Neuron (in vitro differentiated cells): ENCODE measurements around the gene UBE2E1.
"Not testable (repeated sequence)": the region's sequence is repeated elsewhere in the genome, so short reads cannot be mapped to it uniquely, and the experiment has no call there.

Experiments
- H2AFZ ChIP-seq: one replicate; pipeline ENCODE4 v1.6.1; 2013; ENCODE audit warnings: low read depth, mild to moderate bottlenecking, inconsistent platforms, low read length, moderate library complexity
- H3K27me3 ChIP-seq: one replicate; pipeline ENCODE4 v1.6.1; 2013; ENCODE audit warnings: low read length; ENCODE audit not compliant: insufficient read depth
- H3K36me3 ChIP-seq: one replicate; pipeline ENCODE4 v1.6.1; 2013; ENCODE audit warnings: low read length; ENCODE audit not compliant: insufficient read depth
- H3K4me1 ChIP-seq: one replicate; pipeline ENCODE4 v1.6.1; 2013; ENCODE audit warnings: low read length; ENCODE audit not compliant: insufficient read depth
- H3K4me3 ChIP-seq: 2 replicates; pipeline ENCODE4 v1.5.1; 2013; ENCODE audit warnings: mild to moderate bottlenecking, low read length, moderate library complexity
- H3K9me3 ChIP-seq: one replicate; pipeline ENCODE4 v1.6.1; 2013; ENCODE audit warnings: low read length

The UBE2E1 gene

DNA sequence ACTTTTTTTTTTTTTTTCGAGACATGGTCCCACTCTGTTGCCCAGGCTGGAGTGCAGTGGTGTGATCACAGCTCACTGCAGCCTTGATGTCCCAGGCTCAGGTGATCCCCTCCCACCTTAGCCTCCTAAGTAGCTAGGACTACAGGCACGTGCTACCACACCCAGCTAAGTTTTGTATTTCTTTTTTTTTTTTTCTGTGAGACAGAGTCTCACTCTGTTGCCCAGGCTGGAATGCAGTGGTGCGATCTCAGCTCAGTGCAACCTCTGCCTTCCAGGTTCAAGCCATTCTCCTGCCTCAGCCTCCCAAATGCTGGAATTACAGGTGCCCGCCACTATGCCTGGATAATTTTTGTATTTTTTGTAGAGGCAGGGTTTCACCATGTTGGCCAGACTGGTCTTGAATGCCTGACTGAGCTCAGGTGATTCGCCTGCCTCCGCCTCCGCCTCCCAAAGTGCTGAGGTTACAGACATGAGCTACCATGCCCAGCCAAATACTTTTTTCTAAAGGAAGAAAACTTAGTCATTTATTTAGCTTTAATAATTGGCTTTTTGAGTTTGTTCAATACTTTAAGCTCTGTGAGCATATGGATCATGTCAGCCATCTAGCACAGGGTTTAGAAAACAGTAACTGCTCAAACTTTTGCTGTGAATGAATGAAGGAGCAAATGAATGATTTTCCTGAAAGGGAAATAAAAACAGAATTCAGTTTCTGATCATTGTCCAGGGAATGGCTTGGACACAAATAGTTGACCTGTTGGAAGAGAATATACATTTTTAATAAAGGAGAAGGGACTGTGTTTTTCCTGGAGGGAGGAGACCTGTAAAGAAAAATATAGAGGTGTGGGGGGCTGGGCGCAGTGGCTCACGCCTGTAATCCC, 26.0 kb downstream of the UBE2E1 start:
- Histone ChIP-seq H3K9me3 (no peaks in the 10 kb centered on the region), H3K36me3 (no peaks in the 10 kb centered on the region), H3K27me3 (no peaks in the 10 kb centered on the region), H3K4me1 (peaks cover 3% of the 10 kb centered on the region), H3K4me3 (no peak overlapping the region), H2AFZ (no peak overlapping the region)

DNA sequence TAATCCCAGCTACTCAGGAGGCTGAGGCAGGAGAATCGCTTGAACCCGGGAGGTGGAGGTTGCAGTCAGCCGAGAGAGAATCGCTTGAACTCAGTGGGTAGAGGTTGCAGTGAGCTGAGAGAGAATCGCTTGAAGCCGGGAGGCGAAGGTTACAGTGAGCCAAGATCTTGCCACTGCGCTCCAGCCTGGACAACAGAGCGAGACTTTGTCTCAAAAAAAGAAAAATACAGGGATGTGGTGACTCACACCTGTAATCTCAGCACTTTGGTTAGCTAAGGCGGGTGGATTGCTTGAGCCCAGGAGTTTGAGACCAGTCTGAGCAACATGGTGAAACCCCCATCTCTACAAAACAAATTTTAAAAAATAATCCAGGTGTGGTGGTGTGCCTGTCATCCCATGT, 26.8 kb downstream of the UBE2E1 start:
- Histone ChIP-seq H3K27me3 (no peaks in the 10 kb centered on the region), H3K9me3 (no peaks in the 10 kb centered on the region), H3K36me3 (no peaks in the 10 kb centered on the region), H3K4me3 (no peak overlapping the region), H3K4me1 (peaks cover 3% of the 10 kb centered on the region), H2AFZ (no peak overlapping the region)

DNA sequence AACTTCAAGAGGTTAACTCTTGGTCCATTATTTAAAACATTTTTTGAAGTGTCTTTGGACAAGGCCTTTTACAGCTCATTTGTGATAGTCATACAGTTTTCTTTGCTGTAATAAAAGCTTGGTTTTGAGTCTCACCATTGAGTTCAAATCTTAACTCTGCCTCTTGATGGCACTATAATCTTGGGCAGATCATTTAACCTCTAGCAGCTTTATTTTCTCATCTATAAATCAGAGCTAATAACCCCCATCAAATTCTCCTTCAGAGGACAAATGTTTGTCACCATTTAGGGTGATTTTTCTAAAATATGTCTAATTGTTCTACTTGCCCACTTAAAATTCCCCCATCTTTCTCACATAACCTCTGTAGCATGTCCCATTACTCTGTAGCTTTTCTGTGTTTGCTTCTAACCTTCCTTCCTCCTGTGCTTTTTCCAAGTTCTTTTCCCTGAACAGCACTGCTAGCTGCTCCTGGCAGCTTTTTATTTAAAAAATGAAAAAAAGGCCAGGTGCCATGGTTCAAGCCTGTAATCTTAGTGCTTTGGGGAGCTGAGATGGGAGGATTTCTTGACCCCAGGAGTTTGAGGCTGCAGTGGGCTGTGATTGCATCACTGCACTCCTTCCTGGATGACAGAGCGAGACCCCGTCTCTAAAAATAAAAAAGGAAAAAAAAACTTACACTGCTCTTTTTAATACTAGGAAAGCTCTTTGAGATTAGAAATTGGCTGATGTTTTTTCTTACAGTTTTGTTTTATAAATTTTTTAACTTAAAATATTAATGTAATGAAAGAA, 28.5 kb downstream of the UBE2E1 start:
- Histone ChIP-seq H3K4me3 (no peak overlapping the region), H3K27me3 (no peaks in the 10 kb centered on the region), H2AFZ (no peak overlapping the region), H3K9me3 (no peaks in the 10 kb centered on the region), H3K4me1 (peaks cover 3% of the 10 kb centered on the region), H3K36me3 (no peaks in the 10 kb centered on the region)

DNA sequence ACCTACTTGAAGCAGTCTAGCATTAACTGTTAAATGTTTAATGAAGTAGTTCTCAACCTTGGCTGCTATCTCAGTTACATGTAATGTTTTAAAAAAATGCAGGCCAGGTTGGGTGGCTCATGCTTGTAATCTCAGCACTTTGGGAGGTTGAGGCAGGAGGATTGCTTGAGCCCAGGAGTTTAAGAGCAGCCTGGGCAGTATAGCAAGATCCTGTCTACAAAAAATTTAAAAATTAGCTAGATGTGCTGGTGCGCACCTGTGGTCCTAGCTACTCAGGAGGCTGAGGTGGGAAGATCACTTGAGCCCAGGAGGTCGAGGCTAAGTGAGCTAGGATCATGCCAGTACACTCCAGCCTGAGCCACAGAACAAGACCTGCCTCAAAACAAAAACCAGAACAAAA, 29.3 kb downstream of the UBE2E1 start:
- Histone ChIP-seq H2AFZ (no peak overlapping the region), H3K9me3 (no peaks in the 10 kb centered on the region), H3K27me3 (no peaks in the 10 kb centered on the region), H3K4me3 (no peak overlapping the region), H3K4me1 (peaks cover 4% of the 10 kb centered on the region), H3K36me3 (no peaks in the 10 kb centered on the region)

DNA sequence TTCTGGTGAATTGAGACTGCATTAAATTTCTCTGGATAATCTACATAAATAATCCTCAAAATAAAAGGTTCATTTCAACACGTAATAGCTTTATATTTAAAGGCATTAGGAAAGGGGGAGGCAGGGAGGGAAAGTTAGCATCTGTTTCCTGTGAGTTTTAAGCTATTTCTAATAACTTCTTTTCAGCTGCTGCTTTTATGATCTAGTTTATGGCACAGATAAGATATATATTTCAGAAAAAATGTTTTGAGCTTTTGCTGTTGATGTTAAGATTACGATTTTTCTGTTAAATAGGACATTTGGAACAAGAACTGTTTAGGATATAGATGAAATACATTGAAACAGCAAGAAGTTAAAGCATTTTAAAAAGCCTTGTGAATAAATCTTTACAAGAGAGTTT, 30.0 kb downstream of the UBE2E1 start:
- Histone ChIP-seq H3K27me3 (no peaks in the 10 kb centered on the region), H3K36me3 (no peaks in the 10 kb centered on the region), H3K4me3 (no peak overlapping the region), H3K9me3 (no peaks in the 10 kb centered on the region), H2AFZ (no peak overlapping the region), H3K4me1 (peaks cover 11% of the 10 kb centered on the region)

DNA sequence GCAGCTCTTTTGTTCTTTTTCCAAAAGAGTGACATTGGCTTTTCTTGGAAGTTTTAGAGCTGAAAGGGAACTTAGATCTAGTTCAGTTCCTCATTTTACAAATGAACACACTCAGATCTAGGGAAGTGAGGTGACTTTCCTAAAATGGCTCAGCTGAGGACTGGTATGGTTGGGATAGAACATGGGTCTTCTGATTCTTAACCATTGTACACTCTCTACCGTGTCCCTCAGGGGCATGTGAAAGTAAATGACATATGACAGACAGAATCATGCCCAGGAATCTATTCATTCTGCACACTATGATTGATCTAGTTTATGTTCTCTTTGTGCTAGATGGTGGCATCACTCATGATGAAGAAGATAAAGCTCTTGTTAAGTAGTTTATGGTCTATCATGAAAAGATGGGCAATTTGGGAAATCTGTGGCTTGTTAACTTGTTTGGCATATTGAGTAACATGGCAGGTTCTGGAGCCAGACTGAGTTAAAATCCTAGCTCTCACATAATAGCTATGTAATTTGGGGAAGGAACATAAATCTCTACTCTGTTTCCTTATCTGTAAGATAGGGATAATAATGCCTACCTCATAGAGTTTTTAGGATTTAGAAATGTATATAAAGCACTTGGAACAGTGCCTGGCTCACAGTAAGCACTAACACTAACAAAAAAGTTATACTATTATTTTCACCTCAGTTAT, 30.9 kb downstream of the UBE2E1 start:
- Histone ChIP-seq H3K9me3 (no peaks in the 10 kb centered on the region), H3K27me3 (no peaks in the 10 kb centered on the region), H3K4me3 (no peak overlapping the region), H3K4me1 (peaks cover 11% of the 10 kb centered on the region), H3K36me3 (no peaks in the 10 kb centered on the region), H2AFZ (no peak overlapping the region)

DNA sequence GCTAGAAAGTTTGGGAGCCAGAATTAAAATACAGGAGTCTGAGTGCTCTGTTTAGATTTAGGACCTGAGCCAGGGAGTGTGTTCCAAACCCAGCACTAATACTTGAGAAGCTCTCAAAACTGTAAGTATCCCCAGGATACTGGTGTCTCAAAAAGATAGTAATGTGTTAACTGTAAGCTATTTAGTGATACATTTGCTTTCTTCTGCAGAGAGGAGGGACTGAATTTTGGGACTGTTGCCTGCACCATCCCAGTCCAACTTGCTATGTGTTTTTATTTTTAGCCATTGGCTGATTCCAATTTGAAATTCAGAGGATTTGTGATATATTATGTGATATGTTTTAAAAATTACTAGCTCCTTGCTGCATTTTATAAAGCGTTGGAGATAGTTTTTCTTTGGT, 31.5 kb downstream of the UBE2E1 start:
- H3K27me3 ChIP-seq: no peaks in the 10 kb centered on the region
- H3K9me3 ChIP-seq: no peaks in the 10 kb centered on the region
- no peak overlapping the region for H2AFZ ChIP-seq

DNA sequence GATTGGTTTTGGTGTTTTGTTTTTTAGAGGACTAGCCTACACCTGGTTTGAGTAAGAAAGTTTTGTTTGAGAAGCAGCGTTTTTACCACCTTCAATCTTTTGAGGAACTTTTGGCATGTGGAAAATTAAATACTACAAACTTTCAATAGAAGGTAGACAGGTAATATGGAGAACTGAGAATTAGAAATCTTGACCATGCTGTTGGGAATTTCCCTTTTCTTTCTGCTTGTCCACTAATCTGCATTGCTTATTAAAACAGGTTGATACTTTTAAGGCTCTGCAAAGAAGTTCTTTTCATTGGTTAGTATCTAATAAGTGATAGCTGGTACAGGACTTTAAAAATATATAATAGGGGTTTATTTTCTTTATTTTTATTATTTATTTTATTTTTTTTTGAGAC, 31.9 kb downstream of the UBE2E1 start:
- Histone ChIP-seq H3K4me1 (peaks cover 11% of the 10 kb centered on the region), H3K27me3 (no peaks in the 10 kb centered on the region), H2AFZ (no peak overlapping the region), H3K4me3 (no peak overlapping the region), H3K36me3 (no peaks in the 10 kb centered on the region), H3K9me3 (no peaks in the 10 kb centered on the region)

More for the DNA sequence above, 31.5 kb downstream of the UBE2E1 start:
- Histone ChIP-seq H3K4me1 (peaks cover 11% of the 10 kb centered on the region), H3K36me3 (no peaks in the 10 kb centered on the region), H3K4me3 (no peak overlapping the region)

DNA sequence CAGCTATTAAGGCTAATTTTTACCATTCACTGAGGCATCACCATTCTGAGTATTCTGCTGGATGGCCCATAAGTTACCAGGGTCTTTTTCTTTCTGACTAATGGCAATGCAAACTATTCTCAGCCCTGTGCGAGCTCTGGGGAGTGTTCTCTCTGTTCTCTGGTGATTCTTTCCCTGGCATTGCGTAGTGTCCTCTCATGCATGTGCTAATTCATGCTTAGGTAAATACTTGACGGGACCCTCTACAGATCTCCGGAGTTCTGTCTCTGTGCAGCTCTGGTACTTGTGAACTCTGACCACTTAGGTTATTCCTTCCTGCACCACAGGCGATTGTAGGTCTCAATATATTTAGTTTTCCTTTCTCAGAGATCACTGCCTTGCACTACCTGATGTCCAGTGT, 34.8 kb downstream of the UBE2E1 start:
- Histone ChIP-seq H3K4me1 (peaks cover 11% of the 10 kb centered on the region), H3K4me3 (no peak overlapping the region), H3K27me3 (no peaks in the 10 kb centered on the region), H3K36me3 (no peaks in the 10 kb centered on the region), H3K9me3 (no peaks in the 10 kb centered on the region), H2AFZ (no peak overlapping the region)

DNA sequence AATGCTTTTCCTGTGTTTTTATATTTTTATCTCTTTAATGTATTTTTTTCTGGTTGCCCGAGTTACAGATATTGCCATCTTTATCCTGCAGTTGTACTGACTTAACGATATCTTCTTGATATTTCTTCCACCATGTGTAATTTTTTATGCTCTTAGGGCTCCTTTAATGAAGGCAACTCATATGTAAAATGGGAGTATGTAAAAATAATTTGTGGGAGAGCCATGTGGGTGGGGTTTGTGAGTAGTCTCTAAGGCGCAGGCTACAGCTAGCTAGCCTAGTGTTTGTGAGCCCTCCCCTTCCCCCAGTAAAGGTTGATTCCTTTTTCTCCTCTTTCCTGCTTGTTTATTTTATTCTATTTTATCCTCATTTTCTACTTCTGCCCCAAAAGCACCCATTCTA, 38.1 kb downstream of the UBE2E1 start:
- H3K27me3 ChIP-seq: no peaks in the 10 kb centered on the region
- H3K36me3 ChIP-seq: no peaks in the 10 kb centered on the region
- no peak overlapping the region for H3K4me3 ChIP-seq
- H2AFZ ChIP-seq: no peak overlapping the region
- no peaks in the 10 kb centered on the region for H3K9me3 ChIP-seq
- H3K4me1 ChIP-seq: peaks cover 8% of the 10 kb centered on the region

DNA sequence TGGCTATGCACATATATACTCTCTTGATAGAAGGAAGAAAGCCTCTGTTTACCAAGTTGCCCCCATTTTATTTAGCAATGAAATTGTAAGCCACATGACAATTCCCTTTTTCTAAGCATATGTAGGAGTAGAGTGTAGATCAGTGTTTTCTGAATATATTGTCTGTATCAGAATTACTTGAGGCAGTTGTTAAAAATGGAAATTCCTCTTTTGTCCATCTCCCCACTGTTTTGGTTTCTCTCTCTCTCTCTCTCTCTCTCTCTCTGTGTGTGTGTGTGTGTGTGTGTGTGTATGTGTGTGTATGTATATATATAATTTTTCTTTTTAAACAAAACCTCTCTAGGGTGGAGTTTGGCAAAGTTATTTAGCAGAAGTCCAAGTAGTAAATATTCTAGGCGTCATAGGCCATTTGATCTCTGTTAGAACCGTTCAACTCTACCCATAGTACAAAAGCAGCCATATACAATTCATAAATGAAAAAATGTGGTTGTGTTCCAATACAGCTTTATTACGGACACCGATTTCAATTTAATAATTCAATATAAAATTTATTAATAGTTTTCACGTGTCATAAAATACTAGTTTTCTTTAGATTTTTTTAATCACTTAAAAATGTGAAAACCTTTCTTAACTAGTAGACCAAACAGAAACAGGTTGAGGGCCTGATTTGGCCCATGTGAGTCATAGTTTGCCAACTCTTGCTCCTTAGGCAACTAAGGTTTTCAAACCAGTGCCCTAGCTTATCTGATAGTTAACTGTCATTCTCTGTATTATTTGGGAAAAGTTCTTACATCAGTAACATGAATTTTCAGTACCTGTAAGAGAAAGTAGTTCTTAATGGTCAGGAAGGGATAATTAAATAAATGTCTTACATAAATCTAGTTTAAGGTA, 39.8 kb downstream of the UBE2E1 start:
- Histone ChIP-seq H3K27me3 (no peaks in the 10 kb centered on the region), H3K4me3 (no peak overlapping the region), H3K36me3 (no peaks in the 10 kb centered on the region), H3K9me3 (peaks cover 2% of the 10 kb centered on the region), H2AFZ (no peak overlapping the region), H3K4me1 (peaks cover 2% of the 10 kb centered on the region)

DNA sequence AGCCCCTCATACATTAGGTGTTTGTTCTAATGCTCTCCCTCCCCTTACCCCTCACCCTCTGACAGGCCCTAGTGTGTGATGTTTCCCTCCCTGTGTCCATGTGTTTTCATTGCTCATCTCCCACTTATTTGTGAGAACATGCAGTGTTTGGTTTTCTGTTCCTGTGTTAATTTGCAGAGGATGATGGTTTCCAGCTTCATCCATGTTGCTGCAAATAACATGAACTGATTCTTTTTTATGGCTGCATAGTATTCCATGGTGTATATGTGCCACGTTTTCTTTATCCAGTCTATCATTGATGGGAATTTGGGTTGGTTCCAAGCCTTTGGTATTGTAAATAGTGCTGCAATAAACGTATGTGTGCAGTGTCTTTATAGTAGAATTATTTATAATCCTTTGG, 43.7 kb downstream of the UBE2E1 start:
- H3K4me3 ChIP-seq, H3K27me3 ChIP-seq, H3K4me1 ChIP-seq, H2AFZ ChIP-seq, H3K36me3 ChIP-seq, H3K9me3 ChIP-seq: not testable (repeated sequence)
